ENCODE results near the gene SYS1. TPM values are rescaled to one million over a fixed set of nuclear protein-coding genes. Genes with fewer than 3 reads are reported as not detected.
A peak's percentile ranks its signal among the peaks of the same experiment; 100 is the strongest.

SYS1 gene
- total and polyA plus RNA-seq, 2 of the 8 experiments (the other 6 are each of a cell fraction or from before 2014, with no cell fraction given): 19.6 to 50.8 TPM

DNA sequence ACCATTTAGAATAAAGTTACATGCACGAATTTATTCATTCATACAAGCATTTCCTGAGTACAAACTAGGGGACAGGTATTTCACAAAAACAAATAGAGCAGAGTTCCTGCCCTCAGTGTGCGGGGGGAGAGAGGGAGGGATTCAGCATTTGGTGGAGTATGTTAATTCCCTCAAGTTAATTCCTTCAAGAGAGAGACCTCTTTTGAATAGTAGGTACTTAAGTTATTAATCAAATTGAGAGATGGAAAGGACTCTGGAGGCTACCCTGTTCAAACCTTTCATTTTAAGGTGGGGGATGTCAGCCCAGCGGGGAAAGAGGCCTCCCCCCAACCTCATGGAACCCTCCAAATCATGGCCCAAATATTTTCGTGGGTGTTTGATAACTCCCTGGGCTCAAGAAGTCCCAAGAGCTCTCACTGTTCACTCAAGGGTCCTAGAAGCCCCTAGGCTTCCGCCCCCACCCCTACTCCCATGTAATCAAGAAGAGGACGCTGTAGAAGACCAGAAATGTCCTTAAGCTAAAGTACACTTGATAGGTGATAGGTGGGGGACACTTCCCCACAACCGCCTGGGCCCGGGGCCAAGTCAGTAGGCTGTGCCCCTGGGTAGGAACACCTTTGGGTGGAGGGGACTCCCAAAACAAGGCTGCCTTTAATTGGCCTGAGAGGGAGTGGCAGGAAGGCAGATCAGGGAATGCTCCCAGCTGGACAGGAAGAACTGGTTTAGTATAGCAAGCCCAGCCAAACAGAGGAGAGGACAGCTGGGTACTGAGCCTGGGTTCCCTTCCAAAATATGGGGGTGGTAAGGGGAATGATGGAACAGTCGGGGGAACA lies 17.6 kb upstream of the SYS1 start:
- H3K14ac ChIP-seq (ENCODE audit: insufficient read length): no peak overlapping the region
- peaks cover 43 to 68% (median 50%) of the 10 kb centered on the region in 4 experiments for H3K4me1 ChIP-seq (replicated peaks in 1 of 4; ENCODE audit: control insufficient read depth in 3 of 4, insufficient read depth in 4 of 4, low read length in 3 of 4)
- H3K4me3 ChIP-seq (ENCODE audit: extremely low read depth in 1 of 4, insufficient read depth in 2 of 4, low read depth in 3 of 4, low read length in 4 of 4): peak overlapping the region in 1 of 4 experiments; percentile 24; a peak in 1 of 8 replicates
- no peak overlapping the region for H4K8ac ChIP-seq (ENCODE audit: extremely low read depth, insufficient read depth, low read length)
- H3K9me3 ChIP-seq (ENCODE audit: insufficient read depth in 2 of 2, low read depth in 1 of 2, low read length in 1 of 2): no peaks in the 10 kb centered on the region
- no peak for FAIRE-seq
- no peaks in the 10 kb centered on the region for H3K27me3 ChIP-seq (replicated peaks in 1 of 4; ENCODE audit: control insufficient read depth in 3 of 4, extremely low read depth in 1 of 4, insufficient read depth in 3 of 4, low read length in 3 of 4)
- no peak overlapping the region for H4K5ac ChIP-seq (ENCODE audit: insufficient read length, low read depth, low read length)
- H3K56ac ChIP-seq (replicated peaks; ENCODE audit: insufficient read length, low read depth, low read length): no peak overlapping the region
- H2AFZ ChIP-seq (ENCODE audit: low read length): no peak overlapping the region
- no peak overlapping the region for H2BK20ac ChIP-seq (ENCODE audit: low read length)
- no peak overlapping the region for H2AK5ac ChIP-seq (ENCODE audit: low read depth, low read length)
- H2BK15ac ChIP-seq (ENCODE audit: low read length): no peak overlapping the region
- peak overlapping the region; percentile 25; the same call in 1 of the 2 replicates for H2BK5ac ChIP-seq (ENCODE audit: low read depth, low read length)
- H3K9ac ChIP-seq (replicated peaks in 1 of 4; ENCODE audit: extremely low read depth in 1 of 4, low read depth in 3 of 4, low read length in 3 of 4): no peak overlapping the region; a peak in 1 of 7 replicates
- H4K20me1 ChIP-seq (replicated peaks in 1 of 2; ENCODE audit: control insufficient read depth in 1 of 2, insufficient read depth in 2 of 2, low read length in 2 of 2): peaks cover 0 to 7% of the 10 kb centered on the region in 2 experiments
- no peaks in the 10 kb centered on the region; a peak in 1 of 8 replicates for H3K36me3 ChIP-seq (ENCODE audit: control insufficient read depth in 2 of 4, insufficient read depth in 4 of 4, low read length in 3 of 4)
- H2BK120ac ChIP-seq (replicated peaks; ENCODE audit: low read depth, low read length): no peak overlapping the region
- peak overlapping the region; percentile 32 to 96; a peak in 3 of 4 replicates for H3K4me2 ChIP-seq (ENCODE audit: insufficient read depth in 1 of 2, low read depth in 2 of 2, low read length in 2 of 2)
- no peak overlapping the region for H4K91ac ChIP-seq (replicated peaks; ENCODE audit: insufficient read length, low read length)
- H3K4ac ChIP-seq (replicated peaks; ENCODE audit: insufficient read length, low read depth, low read length): no peak overlapping the region
- CTCF ChIA-PET (ENCODE audit: partially characterized antibody): interaction anchor here (0.7 to 6.5 kb wide), 10 partner anchors 14 to 91 kb away, joined by 3 to 33 read pairs (median 4); partner anchors contain the start of gene SYS1
- no peak overlapping the region for H2BK12ac ChIP-seq (ENCODE audit: low read depth, low read length)
- H3K27ac ChIP-seq (ENCODE audit: low read depth, low read length): no peak overlapping the region
- TF ChIP-seq TAF7 (optimal IDR thresholded peaks at IDR 0.05; ENCODE audit: borderline replicate concordance, low read depth, low read length) (no peak), KDM5A (IDR thresholded peaks at IDR 0.05; ENCODE audit: low read length) (no peak), HDAC6 (IDR thresholded peaks at IDR 0.05; ENCODE audit: low read depth, low read length) (no peak), SIRT6 (IDR thresholded peaks at IDR 0.05; ENCODE audit: low read length) (no peak), BRCA1 (IDR thresholded peaks at IDR 0.05; ENCODE audit: low read depth, low read length) (no peak), KDM1A (IDR thresholded peaks at IDR 0.05; ENCODE audit: borderline replicate concordance, low read length) (no peak)
- no peak for DNase-seq (ENCODE audit: low read depth in 1 of 2, low spot score in 2 of 2)
- no peak overlapping the region for H3K23ac ChIP-seq (ENCODE audit: insufficient read length)
- 77% methylated on average over 9 of the region's 9 CpGs; no CpG with 5 or more reads in 1 of the 2 experiments for WGBS, 2 experiments (ENCODE audit: extremely low coverage in 1 of 2, insufficient coverage in 1 of 2, insufficient read length in 1 of 2, insufficient replicate concordance in 2 of 2, low coverage in 1 of 2, low lambda C conversion rate in 2 of 2, missing lambda C conversion rate in 1 of 2)
- H3K79me1 ChIP-seq (ENCODE audit: low read depth, low read length): peaks cover 18% of the 10 kb centered on the region
- 0 out of 2 replicates have a peak overlapping the region, but pooled peaks have one; percentile 2 for H3K18ac ChIP-seq (ENCODE audit: extremely low read depth, low read length)
- POLR2A ChIA-PET (ENCODE audit: partially characterized antibody): interaction anchor here (1.5 to 6.8 kb wide), 3 partner anchors 15 to 100 kb away, joined by 3 to 113 read pairs (median 4); partner anchors contain the start of gene SYS1
- H3K23me2 ChIP-seq (ENCODE audit: low read depth, low read length): peaks cover 12% of the 10 kb centered on the region; the same call in 1 of the 2 replicates
- H3K79me2 ChIP-seq (ENCODE audit: control insufficient read depth in 1 of 2, insufficient read depth in 2 of 2, low read length in 2 of 2): peaks cover 0 to 65% of the 10 kb centered on the region in 2 experiments; a peak in 2 of 4 replicates

All from H1 (cell line).